HCT116 (cell line): Measurements from ENCODE around the gene MAGOH. TPM values are rescaled to one million over a fixed set of nuclear protein-coding genes. Genes with fewer than 3 reads are reported as not detected.

ENCODE experiments used
- ATAC-seq: fragments of 200-7000 bp; cut with Tn5 transposase; 2 replicates; pipeline ENCODE4 v1.9.1; 2020; ENCODE audit warnings: mild to moderate bottlenecking, moderate library complexity
- BruUV-seq: library from RNA; stranded (reverse); fragments of 400-500 nt; replicated peaks from 2 replicates; lab custom pipeline; 2021; lab: Mats Ljungman, UMichigan
- CTCF ChIA-PET: fragments of 300-600 bp; sonication (Branson Sonifier 250); formaldehyde crosslinking; loops from one replicate; lab custom pipeline; 2021; ENCODE audit warnings: antibody characterized with exemption; lab: Charles Lee
- POLR2A ChIA-PET: fragments of 300-600, 350-600 bp; sonication (Branson Sonifier 250); formaldehyde crosslinking; loops from one replicate; lab custom pipeline; 2021; ENCODE audit warnings: antibody characterized with exemption; lab: Charles Lee
- RAD21 ChIA-PET, 2 experiments: fragments of 300-600 bp; sonication (Branson Sonifier 250); formaldehyde crosslinking; loops; one replicate each; lab custom pipeline; 2023; ENCODE audit warnings: low total read pairs in 2 of 2; ENCODE audit not compliant: uncharacterized antibody in 2 of 2, unreplicated experiment in 2 of 2, low non-redundant PET in 1 of 2; lab: Charles Lee
- DNase-seq: peaks from one replicate; pipeline ENCODE4 v3.0.0-alpha.2; 2010; ENCODE audit warnings: low read depth, low spot score
- H2AFZ ChIP-seq: fragments of 200-600 bp; shearing (Covaris generic), sonication (generic); 2 replicates; pipeline ENCODE4 v1.6.1; 2017; ENCODE audit warnings: low read depth, mixed run types, mixed read lengths, antibody characterized with exemption, low read length; ENCODE audit not compliant: poor library complexity, severe bottlenecking
- H3K27ac ChIP-seq: 2 replicates; pipeline ENCODE4 v1.5.1; 2012; ENCODE audit warnings: low read depth, low read length
- H3K27me3 ChIP-seq: fragments of 200-600 bp; sonication (generic); 2 replicates; pipeline ENCODE4 v1.6.1; 2016; ENCODE audit warnings: mixed run types, low read length, mixed read lengths; ENCODE audit not compliant: insufficient read depth
- H3K36me3 ChIP-seq, 2 experiments: fragments of 200-500 bp in 1 of 2; fragments of 200-600 bp in 1 of 2; sonication (Bioruptor generic) in 1 of 2; sonication (generic) in 1 of 2; 2 replicates each; pipeline versions ENCODE4 v1.5.1 to v1.6.1; 2014 to 2016; ENCODE audit warnings: low read length in 2 of 2, inconsistent platforms in 1 of 2, mixed read lengths in 1 of 2, mixed run types in 1 of 2; ENCODE audit not compliant: insufficient read depth in 2 of 2, control insufficient read depth in 1 of 2
- H3K4me1 ChIP-seq, 2 experiments: fragments of 200-600 bp in 1 of 2; sonication (generic) in 1 of 2; 2 replicates each; pipeline versions ENCODE4 v1.5.1 to v1.6.1; 2012 to 2017; ENCODE audit warnings: low read length in 2 of 2, inconsistent platforms in 1 of 2, mild to moderate bottlenecking in 1 of 2, mixed read lengths in 1 of 2, mixed run types in 1 of 2, moderate library complexity in 1 of 2; ENCODE audit not compliant: insufficient read depth in 2 of 2, control insufficient read depth in 1 of 2
- H3K4me2 ChIP-seq: fragments of 200-600 bp; sonication (generic); 2 replicates; pipeline ENCODE4 v1.6.1; 2017; ENCODE audit warnings: mixed run types, low read length, mixed read lengths
- H3K4me3 ChIP-seq, 2 experiments: fragments of 200-600 bp in 1 of 2; sonication (generic) in 1 of 2; replicated peaks in 1 of 2; 2 replicates each; pipeline ENCODE4 v1.5.1; 2011 to 2016; ENCODE audit warnings: low read length in 2 of 2, control low read depth in 1 of 2, low read depth in 1 of 2, mild to moderate bottlenecking in 1 of 2, mixed read lengths in 1 of 2, mixed run types in 1 of 2
- H3K79me2 ChIP-seq: fragments of 200-600 bp; sonication (generic); 2 replicates; pipeline ENCODE4 v1.6.1; 2017; ENCODE audit warnings: mild to moderate bottlenecking, mixed run types, low read length, moderate library complexity, mixed read lengths; ENCODE audit not compliant: insufficient read depth
- H3K9ac ChIP-seq: fragments of 200-600 bp; sonication (generic); 2 replicates; pipeline ENCODE4 v1.6.1; 2016; ENCODE audit warnings: low read length, mixed read lengths
- H3K9me2 ChIP-seq: fragments of 200-600 bp; sonication (generic), shearing (Covaris generic); 2 replicates; pipeline ENCODE4 v1.6.1; 2017; ENCODE audit warnings: mixed run types, mild to moderate bottlenecking, moderate library complexity; ENCODE audit not compliant: insufficient read depth
- H3K9me3 ChIP-seq, 2 experiments: fragments of 200-500 bp in 1 of 2; fragments of 200-600 bp in 1 of 2; sonication (Bioruptor generic) in 1 of 2; sonication (generic) in 1 of 2; 2 replicates each; pipeline ENCODE4 v1.6.1; 2014 to 2017; ENCODE audit warnings: low read length in 2 of 2, mixed read lengths in 2 of 2, inconsistent platforms in 1 of 2, low read depth in 1 of 2, mild to moderate bottlenecking in 1 of 2, mixed run types in 1 of 2, moderate library complexity in 1 of 2; ENCODE audit not compliant: control insufficient read depth in 1 of 2, insufficient read depth in 1 of 2
- H4K20me1 ChIP-seq: fragments of 200-600 bp; sonication (generic), shearing (Covaris generic); 2 replicates; pipeline ENCODE4 v1.6.1; 2017; ENCODE audit warnings: mixed run types, mild to moderate bottlenecking, moderate library complexity; ENCODE audit not compliant: insufficient read depth
- CBX3 ChIP-seq: IDR thresholded peaks from 2 replicates; pipeline ENCODE4 v1.6.1; 2012; ENCODE audit warnings: low read depth
- CEBPB ChIP-seq: IDR thresholded peaks from 2 replicates; pipeline ENCODE4 v1.6.1; 2012; ENCODE audit warnings: low read depth
- CTCF ChIP-seq, 3 experiments: fragments of 200-600 bp in 1 of 3; sonication (generic) in 1 of 3; IDR thresholded peaks in 2 of 3; conservative IDR thresholded peaks in 1 of 3; 2 replicates each; pipeline ENCODE4 v1.5.1; 2012 to 2017; ENCODE audit warnings: low read depth in 2 of 3, low read length in 2 of 3, antibody characterized with exemption in 1 of 3, borderline replicate concordance in 1 of 3, control low read depth in 1 of 3, mild to moderate bottlenecking in 1 of 3, mixed read lengths in 1 of 3, mixed run types in 1 of 3, moderate library complexity in 1 of 3; ENCODE audit not compliant: insufficient read depth in 1 of 3
- EGR1 ChIP-seq: IDR thresholded peaks from 2 replicates; pipeline ENCODE4 v1.6.1; 2012; ENCODE audit warnings: low read depth
- ELF1 ChIP-seq: IDR thresholded peaks from 2 replicates; pipeline ENCODE4 v1.6.1; 2012; ENCODE audit warnings: low read depth, borderline replicate concordance
- EZH2phosphoT487 ChIP-seq: fragments of 200-600 bp; IDR thresholded peaks from 2 replicates; pipeline ENCODE4 v1.6.1; 2018; ENCODE audit warnings: antibody characterized with exemption, borderline replicate concordance
- JUND ChIP-seq: IDR thresholded peaks from 2 replicates; pipeline ENCODE4 v1.6.1; 2012
- MAX ChIP-seq: IDR thresholded peaks from 2 replicates; pipeline ENCODE4 v1.6.1; 2012
- POLR2A ChIP-seq: IDR thresholded peaks from 2 replicates; pipeline ENCODE4 v1.7.0; 2011; ENCODE audit warnings: borderline replicate concordance; ENCODE audit not compliant: insufficient read depth, insufficient read length; ENCODE audit errors: extremely low read depth
- POLR2AphosphoS5 ChIP-seq: IDR thresholded peaks from 2 replicates; pipeline ENCODE4 v1.6.1; 2011; ENCODE audit warnings: mild to moderate bottlenecking, low read depth, low read length, moderate library complexity
- RAD21 ChIP-seq: IDR thresholded peaks from 2 replicates; pipeline ENCODE4 v1.6.1; 2012; ENCODE audit warnings: low read depth, mild to moderate bottlenecking
- REST ChIP-seq: IDR thresholded peaks from 2 replicates; pipeline ENCODE4 v1.6.1; 2012; ENCODE audit warnings: low read depth
- SIN3A ChIP-seq: IDR thresholded peaks from 2 replicates; pipeline ENCODE4 v1.6.1; 2012; ENCODE audit warnings: low read depth
- SP1 ChIP-seq: IDR thresholded peaks from 2 replicates; pipeline ENCODE4 v1.6.1; 2012; ENCODE audit warnings: low read depth
- SRF ChIP-seq: IDR thresholded peaks from 2 replicates; pipeline ENCODE4 v1.6.1; 2012; ENCODE audit warnings: low read depth
- TCF7L2 ChIP-seq: IDR thresholded peaks from 2 replicates; pipeline ENCODE4 v1.7.0; 2011; ENCODE audit warnings: borderline replicate concordance, inconsistent platforms; ENCODE audit not compliant: insufficient read depth, insufficient read length; ENCODE audit errors: extremely low read depth
- YY1 ChIP-seq: IDR thresholded peaks from 2 replicates; pipeline ENCODE4 v1.6.1; 2011; ENCODE audit warnings: low read length, low read depth, moderate library complexity, mild to moderate bottlenecking; ENCODE audit not compliant: insufficient replicate concordance; ENCODE audit errors: extremely low read depth
- ZFX ChIP-seq: fragments of 450-650 bp; IDR thresholded peaks from 2 replicates; pipeline ENCODE4 v1.6.1; 2017
- ZNF274 ChIP-seq: fragments of 200-500 bp; sonication (Bioruptor generic); IDR thresholded peaks from 2 replicates; pipeline ENCODE4 v1.6.1; 2014; ENCODE audit warnings: mild to moderate bottlenecking, low read depth, low read length, inconsistent platforms
- intact Hi-C: fragments of 100-400 bp; cut with micrococcal nuclease; formaldehyde crosslinking; loops from 2 replicates; pipeline ENCODE4 v1.10.0; 2022
- total RNA-seq: library from RNA; stranded (reverse); gene quantifications from one replicate; pipeline ENCODE4 v1.2.1, GENCODE V29; 2021; ENCODE audit not compliant: unreplicated experiment

MAGOH gene
- total RNA-seq, 1 experiment from 2014 or later: 63.7 TPM

- no peak overlapping the region for H3K9ac ChIP-seq
- no peak overlapping the region for H3K4me2 ChIP-seq
- H4K20me1 ChIP-seq: no peaks in the 10 kb centered on the region
- no peaks in the 10 kb centered on the region for H3K9me2 ChIP-seq
- ATAC-seq (no peak), DNase-seq (no peak)
- intact Hi-C loops: loop anchor here (10.0 kb wide), 1 partner anchor 173 kb away; no protein-coding TSS in a partner anchor
- H3K27ac ChIP-seq: no peak overlapping the region
- TF ChIP-seq MAX (no peak), SP1 (no peak), JUND (no peak), RAD21 (no peak), ZFX (no peak), REST (no peak), CBX3 (no peak), SRF (no peak), POLR2A (no peak), ZNF274 (no peak), EZH2phosphoT487 (no peak), TCF7L2 (no peak), EGR1 (no peak), CTCF (IDR thresholded peaks at IDR 0.05 in 2 of 3, conservative IDR thresholded peaks at IDR 0.05 in 1 of 3; ENCODE audit: borderline replicate concordance in 1 of 3, insufficient read depth in 1 of 3, low read depth in 2 of 3, low read length in 2 of 3) (no peak), YY1 (no peak), ELF1 (no peak), POLR2AphosphoS5 (no peak), CEBPB (no peak), SIN3A (no peak)
- H3K79me2 ChIP-seq: no peaks in the 10 kb centered on the region
- no TSS peak for BruUV-seq
- no peak overlapping the region for H2AFZ ChIP-seq
- ChIA-PET RAD21 (no interaction called here), POLR2A (no interaction called here), CTCF (interaction anchor here (0.6 kb wide), 1 partner anchor 837 kb away, joined by 3 read pairs; no protein-coding TSS in a partner anchor)
- H3K27me3 ChIP-seq: no peaks in the 10 kb centered on the region
- H3K4me3 ChIP-seq: no peak overlapping the region
- no peaks in the 10 kb centered on the region for H3K9me3 ChIP-seq
- no peaks in the 10 kb centered on the region for H3K36me3 ChIP-seq
- H3K4me1 ChIP-seq: peaks cover 0 to 4% of the 10 kb centered on the region in 2 experiments; a peak in 1 of 4 replicates
Observed at GRCh38 chr1:53188099-53188498, 50.2 kb downstream of the MAGOH start.
